Upper lobe of left lung (tissue), 4 donors: ENCODE data around the gene APLP1.

Source experiments
- CTCF ChIP-seq, 6 experiments: fragments of 450-650 bp in 4 of 6; fragments of 200-600 bp in 2 of 6; sonication (generic) in 2 of 6; IDR thresholded peaks; one replicate each; pipeline ENCODE4 v1.5.1; 2016 to 2019; ENCODE audit warnings: antibody characterized with exemption in 6 of 6
- EP300 ChIP-seq, 4 donors: sonication (generic); formaldehyde crosslinking; IDR thresholded peaks; one replicate each; pipeline ENCODE4 v1.5.1; 2017; ENCODE audit warnings: antibody characterized with exemption in 4 of 4, control low read depth in 2 of 4
- POLR2A ChIP-seq, 4 donors: fragments of 450-650 bp; IDR thresholded peaks; one replicate each; pipeline ENCODE4 v1.5.1; 2016 to 2017; ENCODE audit warnings: antibody characterized with exemption in 4 of 4, mild to moderate bottlenecking in 2 of 4
- POLR2AphosphoS5 ChIP-seq, 2 donors: sonication (generic); formaldehyde crosslinking; IDR thresholded peaks; one replicate each; pipeline ENCODE4 v1.5.1; 2017; ENCODE audit warnings: antibody characterized with exemption in 2 of 2

GRCh38 chr19:35871611-35872010 lies 3.2 kb downstream of the APLP1 start:
- TF ChIP-seq CTCF (IDR thresholded peaks at IDR 0.05) (no peak), POLR2AphosphoS5 (IDR thresholded peaks at IDR 0.05) (no peak), EP300 (IDR thresholded peaks at IDR 0.05) (no peak), POLR2A (IDR thresholded peaks at IDR 0.05) (no peak)
